Endothelial cell of umbilical vein (primary cell): ENCODE results near the gene JAZF1. TPM values are rescaled to one million over a fixed set of nuclear protein-coding genes. Genes with fewer than 3 reads are reported as not detected.

Source experiments
- BruUV-seq: library from RNA; stranded (reverse); fragments of 400-500 nt; replicated peaks from 2 replicates; lab custom pipeline; 2021; lab: Mats Ljungman, UMichigan
- CTCF ChIA-PET: fragments of 300-600, 350-600 bp; sonication (Branson Sonifier 250); formaldehyde crosslinking; loops from one replicate; lab custom pipeline; 2021; ENCODE audit warnings: antibody characterized with exemption, inconsistent platforms; lab: Charles Lee
- POLR2A ChIA-PET: fragments of 300-600, 350-600 bp; sonication (Branson Sonifier 250); formaldehyde crosslinking; loops from one replicate; lab custom pipeline; 2021; ENCODE audit warnings: antibody characterized with exemption, inconsistent platforms; lab: Charles Lee
- DNase-seq: peaks from one replicate; pipeline ENCODE4 v3.0.0-alpha.2; 2011; ENCODE audit warnings: low read depth, low spot score
- FAIRE-seq: peaks from 2 replicates; lab custom pipeline; 2011; peaks lifted over from hg19 to GRCh38; lab: Jason Lieb, UNC
- H2AFZ ChIP-seq: 2 replicates; pipeline ENCODE4 v1.6.0; 2012; ENCODE audit warnings: low read depth, low read length, control low read depth, inconsistent platforms
- H3K27ac ChIP-seq: 2 replicates; pipeline ENCODE4 v1.5.1; 2011; ENCODE audit warnings: low read depth, mild to moderate bottlenecking, control low read depth, low read length, moderate library complexity; ENCODE audit not compliant: insufficient read depth
- H3K27me3 ChIP-seq, 2 experiments: 2 replicates each; pipeline versions ENCODE4 v1.6.0 to v1.6.1; 2011; ENCODE audit warnings: low read length in 2 of 2, mixed read lengths in 1 of 2; ENCODE audit not compliant: control insufficient read depth in 2 of 2, insufficient read depth in 2 of 2
- H3K36me3 ChIP-seq, 2 experiments: 2 replicates in 1 of 2; 3 replicates in 1 of 2; pipeline ENCODE4 v1.5.1; 2011; ENCODE audit warnings: low read length in 2 of 2, mild to moderate bottlenecking in 1 of 2, moderate library complexity in 1 of 2; ENCODE audit not compliant: control insufficient read depth in 2 of 2, insufficient read depth in 2 of 2; ENCODE audit errors: extremely low read depth in 1 of 2
- H3K4me1 ChIP-seq: 3 replicates; pipeline ENCODE4 v1.5.1; 2011; ENCODE audit warnings: mild to moderate bottlenecking, low read length; ENCODE audit not compliant: control insufficient read depth, insufficient read depth; ENCODE audit errors: extremely low read depth
- H3K4me2 ChIP-seq: 2 replicates; pipeline ENCODE4 v1.6.1; 2011; ENCODE audit warnings: low read length, control low read depth, mixed read lengths; ENCODE audit not compliant: insufficient read depth
- H3K4me3 ChIP-seq, 3 experiments: fragments of 200-600 bp in 1 of 3; sonication (generic), shearing (Covaris generic) in 1 of 3; replicated peaks in 1 of 3; 2 replicates each; pipeline ENCODE4 v1.5.1; 2011 to 2016; ENCODE audit warnings: control low read depth in 3 of 3, low read length in 3 of 3, mild to moderate bottlenecking in 2 of 3, inconsistent platforms in 1 of 3, low read depth in 1 of 3, moderate library complexity in 1 of 3; ENCODE audit not compliant: insufficient read depth in 1 of 3
- H3K79me2 ChIP-seq: 2 replicates; pipeline ENCODE4 v1.6.0; 2012; ENCODE audit warnings: low read length, inconsistent platforms; ENCODE audit not compliant: control insufficient read depth, insufficient read depth
- H3K9ac ChIP-seq: replicated peaks from 2 replicates; pipeline ENCODE3; 2011; ENCODE audit warnings: low read length, control low read depth; ENCODE audit not compliant: insufficient read depth; ENCODE audit errors: extremely low read depth
- H3K9me1 ChIP-seq: replicated peaks from 3 replicates; pipeline ENCODE4 v1.6.0; 2011; ENCODE audit warnings: mild to moderate bottlenecking, low read length; ENCODE audit not compliant: control insufficient read depth, insufficient read depth; ENCODE audit errors: extremely low read depth
- H3K9me3 ChIP-seq: replicated peaks from 2 replicates; pipeline ENCODE4 v1.5.1; 2012; ENCODE audit warnings: low read length, inconsistent platforms; ENCODE audit not compliant: control insufficient read depth, insufficient read depth
- H4K20me1 ChIP-seq: replicated peaks from 2 replicates; pipeline ENCODE3; 2011; ENCODE audit warnings: mild to moderate bottlenecking, low read length; ENCODE audit not compliant: control insufficient read depth, insufficient read depth; ENCODE audit errors: extremely low read depth
- EZH2 ChIP-seq: IDR thresholded peaks from 2 replicates; pipeline ENCODE4 v1.6.1; 2012; ENCODE audit warnings: borderline replicate concordance, low read depth, mild to moderate bottlenecking, moderate library complexity, low read length, inconsistent platforms; ENCODE audit not compliant: severe bottlenecking
- FOS ChIP-seq: IDR thresholded peaks from 2 replicates; pipeline ENCODE4 v1.6.1; 2011; ENCODE audit warnings: mild to moderate bottlenecking, low read length, moderate library complexity, borderline replicate concordance; ENCODE audit not compliant: insufficient read depth
- MAX ChIP-seq: IDR thresholded peaks from 2 replicates; pipeline ENCODE4 v1.6.1; 2011; ENCODE audit not compliant: insufficient read depth, insufficient read length
- MYC ChIP-seq: IDR thresholded peaks from one replicate; pipeline ENCODE4 v1.6.1; 2011; ENCODE audit warnings: mild to moderate bottlenecking, low read depth, low read length
- POLR2A ChIP-seq: IDR thresholded peaks from 2 replicates; pipeline ENCODE4 v1.6.1; 2012; ENCODE audit warnings: low read depth, mild to moderate bottlenecking, control low read depth, low read length
- POLR2AphosphoS5 ChIP-seq: IDR thresholded peaks from 2 replicates; pipeline ENCODE4 v1.6.1; 2012; ENCODE audit warnings: low read depth, mild to moderate bottlenecking, control low read depth, low read length, moderate library complexity; ENCODE audit not compliant: insufficient read depth
- dilution Hi-C: fragments of 300-500 bp; cut with MboI; formaldehyde crosslinking; loops from one replicate; pipeline ENCODE4 v1.15.0; 2019; ENCODE audit warnings: low sequenced_read_pairs; ENCODE audit not compliant: extremely low pct_ligation_motif_present
- intact Hi-C: fragments of 100-400 bp; cut with micrococcal nuclease; formaldehyde crosslinking; loops from one replicate; pipeline ENCODE4 v1.10.0; 2022
- polyA plus RNA-seq, 4 experiments: library from polyadenylated mRNA; depleted of rRNA in 3 of 4; stranded (reverse) in 3 of 4; unstranded in 1 of 4; fragments of >200 nt; gene quantifications; 2 replicates each; pipeline versions ENCODE4 v1.2.1 to v1.2.3, GENCODE V29; 2011 to 2012; ENCODE audit warnings: missing spikeins in 1 of 4
- total RNA-seq: library from RNA; stranded (reverse); gene quantifications from 2 replicates; pipeline ENCODE4 v1.2.3, GENCODE V29; 2021
- TF ChIP-seq, protein P1 (sequence below), 2 donors: IDR thresholded peaks; 1 replicate in 1 of 2; 2 replicates in 1 of 2; pipeline ENCODE4 v1.5.1; 2011; ENCODE audit warnings: low read length in 2 of 2, mild to moderate bottlenecking in 2 of 2, moderate library complexity in 2 of 2, control low read depth in 1 of 2, inconsistent platforms in 1 of 2, low read depth in 1 of 2; ENCODE audit not compliant: insufficient read depth in 1 of 2; ENCODE audit errors: extremely low read depth in 1 of 2

Gene JAZF1
- total and polyA plus RNA-seq, 2 donors (not counting 3 experiments of a cell fraction or from before 2014, with no cell fraction given) = 2.5 to 16.9 TPM

- intact Hi-C loops = loop anchor here (10.0 kb wide), 1 partner anchor 321 kb away; no protein-coding TSS in a partner anchor
- H3K36me3 ChIP-seq = no peaks in the 10 kb centered on the region
- ChIA-PET CTCF (interaction anchor here (1.4 to 2.3 kb wide), 4 partner anchors 10 to 730 kb away, joined by 6 to 17 read pairs (median 10); no protein-coding TSS in a partner anchor), POLR2A (no interaction called here)
- H3K4me2 ChIP-seq = no peak overlapping the region
- dilution Hi-C loops = no loop called here
- FAIRE-seq = no peak
- BruUV-seq = no TSS peak
- no peak overlapping the region for H3K4me3 ChIP-seq
- DNase-seq = no peak
- H3K9ac ChIP-seq = no peak overlapping the region
- H3K9me3 ChIP-seq = no peaks in the 10 kb centered on the region
- no peak overlapping the region for H2AFZ ChIP-seq
- H3K27ac ChIP-seq = no peak overlapping the region
- no peaks in the 10 kb centered on the region for H3K9me1 ChIP-seq
- peaks cover 4% of the 10 kb centered on the region for H3K4me1 ChIP-seq
- H3K79me2 ChIP-seq = no peaks in the 10 kb centered on the region
- H3K27me3 ChIP-seq = no peaks in the 10 kb centered on the region
- no peaks in the 10 kb centered on the region for H4K20me1 ChIP-seq
- no peak for TF ChIP-seq POLR2AphosphoS5
- TF ChIP-seq FOS = no peak
- TF ChIP-seq, protein P1, sequence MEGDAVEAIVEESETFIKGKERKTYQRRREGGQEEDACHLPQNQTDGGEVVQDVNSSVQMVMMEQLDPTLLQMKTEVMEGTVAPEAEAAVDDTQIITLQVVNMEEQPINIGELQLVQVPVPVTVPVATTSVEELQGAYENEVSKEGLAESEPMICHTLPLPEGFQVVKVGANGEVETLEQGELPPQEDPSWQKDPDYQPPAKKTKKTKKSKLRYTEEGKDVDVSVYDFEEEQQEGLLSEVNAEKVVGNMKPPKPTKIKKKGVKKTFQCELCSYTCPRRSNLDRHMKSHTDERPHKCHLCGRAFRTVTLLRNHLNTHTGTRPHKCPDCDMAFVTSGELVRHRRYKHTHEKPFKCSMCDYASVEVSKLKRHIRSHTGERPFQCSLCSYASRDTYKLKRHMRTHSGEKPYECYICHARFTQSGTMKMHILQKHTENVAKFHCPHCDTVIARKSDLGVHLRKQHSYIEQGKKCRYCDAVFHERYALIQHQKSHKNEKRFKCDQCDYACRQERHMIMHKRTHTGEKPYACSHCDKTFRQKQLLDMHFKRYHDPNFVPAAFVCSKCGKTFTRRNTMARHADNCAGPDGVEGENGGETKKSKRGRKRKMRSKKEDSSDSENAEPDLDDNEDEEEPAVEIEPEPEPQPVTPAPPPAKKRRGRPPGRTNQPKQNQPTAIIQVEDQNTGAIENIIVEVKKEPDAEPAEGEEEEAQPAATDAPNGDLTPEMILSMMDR (IDR thresholded peaks at IDR 0.05; ENCODE audit: extremely low read depth in 1 of 2, insufficient read depth in 1 of 2, low read depth in 1 of 2, low read length in 2 of 2) = no peak
- TF ChIP-seq POLR2A = no peak
- no peak for TF ChIP-seq MAX
- TF ChIP-seq MYC = no peak
- no peak for TF ChIP-seq EZH2
Measured at GRCh38 chr7:27925573-27926201, 254.9 kb downstream of the JAZF1 start.
